GM12864 (cell line): ENCODE data around the gene PRMT2.
"Not testable (repeated sequence)": the region's sequence is repeated elsewhere in the genome, so short reads cannot be mapped to it uniquely, and the experiment has no call there.

Source experiments
- DNase-seq: peaks from one replicate; pipeline ENCODE4 v3.0.0-alpha.2; 2011; ENCODE audit warnings: low read depth
- H3K4me3 ChIP-seq: 2 replicates; pipeline ENCODE4 v1.5.1; 2011; ENCODE audit warnings: mild to moderate bottlenecking, low read depth, low read length, control low read depth
- CTCF ChIP-seq: IDR thresholded peaks from 2 replicates; pipeline ENCODE4 v1.5.1; 2011; ENCODE audit warnings: low read depth, mild to moderate bottlenecking, moderate library complexity, low read length, control low read depth, inconsistent platforms; ENCODE audit errors: missing control alignments

PRMT2 gene

DNA sequence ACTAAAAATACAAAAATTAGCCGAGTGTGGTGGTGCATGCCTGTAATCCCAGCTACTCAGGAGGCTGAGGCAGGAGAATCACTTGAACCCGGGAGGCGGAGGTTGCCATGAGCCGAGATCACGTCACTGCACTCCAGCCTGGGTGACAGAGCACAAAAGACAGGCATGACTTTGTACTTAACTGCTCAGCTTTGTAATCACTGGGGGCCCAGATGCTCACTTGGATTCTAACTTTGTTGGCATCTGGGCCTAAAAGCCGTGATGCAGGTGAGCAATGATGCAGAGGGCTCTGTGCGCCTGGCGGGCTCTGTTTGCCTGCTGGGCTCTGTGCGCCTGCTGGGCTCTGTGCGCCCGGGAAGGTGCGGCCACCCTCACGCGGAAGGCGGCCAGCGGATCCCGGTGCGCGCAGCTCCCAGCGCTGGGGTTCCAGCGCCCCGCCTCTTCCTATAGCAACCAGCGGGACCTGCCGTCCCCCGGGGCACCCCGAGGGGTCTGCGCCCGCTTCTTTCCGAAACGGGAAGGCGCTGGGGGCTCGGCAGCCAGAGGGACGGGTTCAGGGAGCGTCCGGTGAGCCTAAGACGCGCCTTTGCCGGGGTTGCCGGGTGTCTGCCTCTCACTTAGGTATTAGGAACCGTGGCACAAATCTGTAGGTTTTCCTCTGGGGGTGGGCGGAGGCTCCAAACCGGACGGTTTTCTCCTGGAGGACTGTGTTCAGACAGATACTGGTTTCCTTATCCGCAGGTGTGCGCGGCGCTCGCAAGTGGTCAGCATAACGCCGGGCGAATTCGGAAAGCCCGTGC lies 31.7 kb downstream of the PRMT2 start:
- no peak for DNase-seq
- peak overlapping the region; percentile 64 for H3K4me3 ChIP-seq

GRCh38 chr21:46667741-46668380 lies 32.4 kb downstream of the PRMT2 start:
- no peak for DNase-seq
- TF ChIP-seq CTCF, result no peak
- peak overlapping the region; percentile 64 for H3K4me3 ChIP-seq

More for the DNA sequence above, 31.7 kb downstream of the PRMT2 start:
- no peak for TF ChIP-seq CTCF

DNA sequence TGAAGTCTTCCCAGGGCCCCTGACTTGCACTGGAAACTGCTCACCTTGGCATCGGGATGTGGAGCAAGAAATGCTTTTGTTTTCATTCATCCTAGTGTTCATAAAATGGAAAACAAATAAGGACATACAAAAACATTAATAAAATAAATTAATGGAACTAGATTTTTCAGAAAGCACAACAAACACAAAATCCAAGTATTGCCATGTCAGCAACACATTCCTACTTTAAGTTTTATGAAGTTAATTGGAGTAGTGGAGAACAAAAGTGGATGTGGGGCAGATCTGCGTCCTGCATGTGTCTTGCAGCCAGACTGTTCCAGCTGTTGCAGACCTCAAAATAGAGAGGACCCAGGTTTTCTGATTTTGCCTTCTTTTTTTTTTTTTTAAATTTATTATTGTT lies 32.9 kb downstream of the PRMT2 start:
- no peak for DNase-seq
- H3K4me3 ChIP-seq, result no peak overlapping the region
- no peak for TF ChIP-seq CTCF

DNA sequence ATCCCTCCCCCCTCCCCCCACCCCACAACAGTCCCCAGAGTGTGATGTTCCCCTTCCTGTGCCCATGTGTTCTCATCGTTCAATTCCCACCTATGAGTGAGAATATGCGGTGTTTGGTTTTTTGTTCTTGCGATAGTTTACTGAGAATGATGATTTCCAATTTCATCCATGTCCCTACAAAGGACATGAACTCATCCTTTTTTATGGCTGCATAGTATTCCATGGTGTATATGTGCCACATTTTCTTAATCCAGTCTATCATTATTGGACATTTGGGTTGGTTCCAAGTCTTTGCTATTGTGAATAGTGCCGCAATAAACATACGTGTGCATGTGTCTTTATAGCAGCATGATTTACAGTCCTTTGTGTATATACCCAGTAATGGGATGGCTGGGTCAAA lies 33.4 kb downstream of the PRMT2 start:
- not testable (repeated sequence) for DNase-seq, H3K4me3 ChIP-seq

DNA sequence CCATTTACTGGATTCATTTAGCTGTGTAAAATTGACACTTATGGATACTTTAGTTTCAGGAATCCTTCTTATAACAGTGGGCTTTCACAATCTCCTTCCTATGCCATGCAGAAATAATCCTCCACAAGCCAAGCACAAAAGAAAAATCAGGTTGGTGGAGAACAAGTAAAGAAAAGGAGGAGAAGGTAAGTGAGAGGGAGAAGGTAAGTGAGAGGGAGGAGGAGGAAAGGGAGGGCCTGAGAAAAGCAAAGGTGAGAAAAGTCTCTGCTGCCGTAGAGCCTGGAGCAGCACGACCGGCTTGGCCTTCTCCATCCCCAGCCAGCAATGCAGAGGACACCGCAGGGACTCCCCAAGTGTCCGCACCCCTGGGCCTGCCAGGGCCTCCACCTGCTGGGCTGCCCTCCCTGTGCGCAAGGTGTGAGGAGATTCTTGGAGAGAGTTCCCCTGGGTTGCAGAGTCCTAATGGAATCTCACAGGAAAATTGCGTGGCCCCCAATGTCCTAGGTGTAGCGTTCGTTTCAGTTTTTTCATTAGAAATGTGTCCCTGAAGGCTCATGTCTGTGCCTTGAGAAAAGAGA lies 39.0 kb downstream of the PRMT2 start:
- DNase-seq, result no peak
- no peak overlapping the region for H3K4me3 ChIP-seq
- no peak for TF ChIP-seq CTCF

- no peak overlapping the region for H3K4me3 ChIP-seq
- no peak for DNase-seq
- no peak for TF ChIP-seq CTCF
Observed at GRCh38 chr21:46675595-46676280, 40.3 kb downstream of the PRMT2 start.

DNA sequence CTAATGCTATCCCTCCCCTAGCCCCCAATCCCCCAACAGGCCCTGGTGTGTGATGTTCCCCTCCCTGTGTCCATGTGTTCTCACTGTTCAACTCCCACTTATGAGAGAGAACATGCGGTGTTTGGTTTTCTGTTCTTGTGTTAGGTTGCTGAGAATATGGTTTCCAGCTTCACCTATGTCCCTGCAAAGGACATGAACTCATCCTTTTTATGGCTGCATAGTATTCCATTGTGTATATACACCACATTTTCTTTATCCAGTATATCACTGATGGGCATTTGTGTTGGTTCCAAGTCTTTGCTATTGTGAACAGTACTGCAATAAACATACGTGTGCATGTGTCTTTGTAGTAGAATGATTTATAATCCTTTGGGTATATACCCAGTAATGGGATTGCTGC lies 41.1 kb downstream of the PRMT2 start:
- H3K4me3 ChIP-seq, DNase-seq: not testable (repeated sequence)

GRCh38 chr21:46681593-46681992 lies 46.1 kb downstream of the PRMT2 start:
- not testable (repeated sequence) for H3K4me3 ChIP-seq, DNase-seq

DNA sequence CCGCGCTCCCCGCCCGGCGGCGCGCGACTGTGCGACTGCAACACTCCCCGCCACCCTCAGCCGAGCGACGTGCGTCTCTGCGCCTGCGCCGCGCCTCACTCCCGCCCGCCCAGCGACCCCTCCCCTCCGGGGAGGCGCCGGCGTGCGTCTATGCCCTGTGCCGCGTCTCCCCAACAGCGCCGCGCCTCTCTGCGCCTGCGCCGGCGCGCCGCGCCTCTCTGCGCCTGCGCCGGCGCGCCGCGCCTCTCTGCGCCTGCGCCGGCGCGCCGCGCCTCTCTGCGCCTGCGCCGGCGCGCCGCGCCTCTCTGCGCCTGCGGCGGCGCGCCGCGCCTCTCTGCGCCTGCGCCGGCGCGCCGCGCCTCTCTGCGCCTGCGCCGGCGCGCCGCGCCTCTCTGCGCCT lies 63.2 kb downstream of the PRMT2 start:
- not testable (repeated sequence) for DNase-seq

DNA sequence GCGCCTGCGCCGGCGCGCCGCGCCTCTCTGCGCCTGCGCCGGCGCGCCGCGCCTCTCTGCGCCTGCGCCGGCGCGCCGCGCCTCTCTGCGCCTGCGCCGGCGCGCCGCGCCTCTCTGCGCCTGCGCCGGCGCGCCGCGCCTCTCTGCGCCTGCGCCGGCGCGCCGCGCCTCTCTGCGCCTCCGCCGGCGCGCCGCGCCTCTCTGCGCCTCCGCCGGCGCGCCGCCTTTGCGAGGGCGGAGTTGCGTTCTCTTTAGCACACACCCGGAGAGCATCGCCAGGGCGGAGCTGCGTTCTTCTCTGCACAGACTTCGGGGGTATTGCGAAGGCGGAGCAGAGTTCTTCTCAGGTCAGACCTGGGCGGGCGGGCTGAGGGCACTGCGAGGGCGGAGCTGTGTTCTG lies 63.6 kb downstream of the PRMT2 start:
- H3K4me3 ChIP-seq, DNase-seq: not testable (repeated sequence)

More for the DNA sequence above, 63.2 kb downstream of the PRMT2 start:
- not testable (repeated sequence) for H3K4me3 ChIP-seq
